OCI-LY7 (cell line): Measurements from ENCODE around the gene DTX3.
"Not testable (repeated sequence)": the region's sequence is repeated elsewhere in the genome, so short reads cannot be mapped to it uniquely, and the experiment has no call there.

Source experiments
- CTCF ChIP-seq: fragments of 200-600 bp; sonication (generic); conservative IDR thresholded peaks from 2 replicates; pipeline ENCODE4 v1.5.1; 2014; ENCODE audit warnings: mild to moderate bottlenecking, antibody characterized with exemption, low read length, moderate library complexity, mixed read lengths
- EZH2phosphoT487 ChIP-seq: fragments of 200-600 bp; sonication (generic); IDR thresholded peaks from 2 replicates; pipeline ENCODE4 v1.6.1; 2018; ENCODE audit warnings: low read depth, borderline replicate concordance, mild to moderate bottlenecking, mixed run types, antibody characterized with exemption, low read length, moderate library complexity, mixed read lengths

- TF ChIP-seq CTCF, EZH2phosphoT487: not testable (repeated sequence)
Measured at GRCh38 chr12:57561117-57561516, 43.5 kb upstream of the DTX3 start.
